Measurements from ENCODE around the gene MINDY2.

The MINDY2 gene

DNA sequence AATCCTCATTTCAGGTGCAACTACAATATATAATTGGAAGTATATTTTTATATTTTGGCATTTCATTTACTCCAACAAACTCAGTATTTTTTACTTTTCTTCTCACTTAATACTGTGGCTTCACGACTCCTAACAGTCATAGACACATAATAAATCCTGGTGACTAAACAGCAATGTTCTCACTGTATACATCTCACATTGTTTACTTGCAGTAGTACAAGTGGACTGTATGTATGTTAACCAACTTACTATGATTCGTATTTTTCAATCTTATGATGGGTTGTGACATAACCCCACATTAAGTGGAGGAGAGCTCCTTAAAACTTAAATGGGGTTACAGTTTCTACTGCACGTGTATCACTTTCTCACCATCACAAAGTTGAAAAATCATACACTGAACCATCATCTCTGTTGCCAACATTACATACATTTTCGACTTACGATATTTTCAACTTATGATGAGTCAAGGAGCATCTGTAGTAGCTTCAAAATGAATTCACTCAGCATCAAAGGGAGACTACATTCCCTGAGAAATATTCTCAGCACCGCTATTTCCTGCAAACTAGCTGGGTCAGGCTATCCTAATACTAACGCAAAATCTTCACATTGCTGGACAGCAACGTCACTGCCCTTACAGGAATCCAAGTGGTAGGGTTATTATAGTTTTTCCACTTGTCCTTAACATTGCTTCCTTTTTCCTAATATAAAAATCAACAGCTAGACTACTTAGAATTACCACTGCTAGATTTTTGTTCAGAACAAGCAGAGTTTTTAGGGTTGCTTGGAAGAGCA lies 28.9 kb upstream of the MINDY2 start:
- peak; percentile 92 for DNase-seq
- H3K36me3 ChIP-seq (replicated peaks) = no peaks in the 10 kb centered on the region
- H3K27me3 ChIP-seq (replicated peaks) = no peaks in the 10 kb centered on the region
- peak overlapping the region; percentile 70 for H3K27ac ChIP-seq
- TF ChIP-seq CTCF (IDR thresholded peaks at IDR 0.05; ENCODE audit: low read depth, low read length, missing control alignments) = no peak
- in situ Hi-C loops (cut with HindIII; ENCODE audit: low pct_ligation_motif_present, low sequenced_read_pairs) = no loop called here
- no peak overlapping the region for H3K4me3 ChIP-seq (ENCODE audit: low read depth, low read length)

- no peak for TF ChIP-seq CTCF (IDR thresholded peaks at IDR 0.05; ENCODE audit: low read depth, low read length, missing control alignments)
- peak overlapping the region; percentile 70 for H3K27ac ChIP-seq
Observed at GRCh38 chr15:58742819-58743502, 28.1 kb upstream of the MINDY2 start.

GRCh38 chr15:58746174-58746573 lies 24.9 kb upstream of the MINDY2 start:
- in situ Hi-C loops (cut with HindIII; ENCODE audit: low pct_ligation_motif_present, low sequenced_read_pairs) = no loop called here
- TF ChIP-seq CTCF (IDR thresholded peaks at IDR 0.05; ENCODE audit: low read depth, low read length, missing control alignments) = no peak
- Histone ChIP-seq H3K36me3 (replicated peaks) (no peaks in the 10 kb centered on the region), H3K4me3 (ENCODE audit: low read depth, low read length) (no peak overlapping the region), H3K27ac (no peak overlapping the region), H3K27me3 (replicated peaks) (no peaks in the 10 kb centered on the region)
- no peak for DNase-seq

More at GRCh38 chr15:58742819-58743502, 28.1 kb upstream of the MINDY2 start:
- in situ Hi-C loops (cut with HindIII; ENCODE audit: low pct_ligation_motif_present, low sequenced_read_pairs) = no loop called here
- Histone ChIP-seq H3K4me3 (ENCODE audit: low read depth, low read length) (no peak overlapping the region), H3K36me3 (replicated peaks) (no peaks in the 10 kb centered on the region), H3K27me3 (replicated peaks) (no peaks in the 10 kb centered on the region)
- no peak for DNase-seq

DNA sequence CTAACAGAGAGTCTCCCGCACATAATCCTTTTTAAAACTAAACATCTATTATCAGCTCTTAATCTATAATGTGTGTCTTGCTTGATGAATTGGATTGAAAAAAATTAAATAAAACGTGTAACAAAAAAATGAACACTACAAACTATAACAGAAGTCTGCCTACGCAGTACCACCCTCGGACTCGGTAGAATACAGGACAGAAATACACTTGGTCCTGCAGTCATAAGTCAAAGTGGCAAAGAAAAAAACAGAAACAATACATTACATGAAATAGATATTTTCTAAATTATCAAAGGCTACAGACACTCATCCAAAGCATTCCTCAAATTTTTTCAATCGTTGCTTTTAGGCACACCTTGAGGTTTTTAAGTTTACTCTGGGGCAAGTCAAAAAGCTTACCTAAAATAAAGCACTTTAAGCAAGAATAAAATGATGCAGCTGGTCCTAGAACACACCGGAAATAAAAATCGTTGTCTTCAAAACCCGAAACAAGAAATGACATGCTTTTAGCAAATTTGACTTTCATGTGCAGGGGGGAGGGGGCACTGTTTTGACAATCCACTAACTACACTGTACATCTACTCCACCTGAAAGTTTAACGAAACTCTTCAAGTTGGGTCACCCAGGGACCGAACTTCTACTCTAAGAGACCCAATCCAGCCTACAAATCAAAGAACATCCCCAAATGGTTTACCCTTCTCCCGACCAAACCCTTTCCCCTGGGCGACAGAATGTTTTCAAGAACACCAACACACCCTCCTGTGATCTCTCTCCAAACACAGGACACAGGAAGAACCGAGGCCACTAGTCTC lies 22.9 kb upstream of the MINDY2 start:
- Histone ChIP-seq H3K36me3 (replicated peaks) (no peaks in the 10 kb centered on the region), H3K27me3 (replicated peaks) (no peaks in the 10 kb centered on the region), H3K4me3 (ENCODE audit: low read depth, low read length) (peak overlapping the region; percentile 91), H3K27ac (peak overlapping the region; percentile 86)
- no peak for DNase-seq
- in situ Hi-C loops (cut with HindIII; ENCODE audit: low pct_ligation_motif_present, low sequenced_read_pairs) = no loop called here
- TF ChIP-seq CTCF (IDR thresholded peaks at IDR 0.05; ENCODE audit: low read depth, low read length, missing control alignments) = no peak

DNA sequence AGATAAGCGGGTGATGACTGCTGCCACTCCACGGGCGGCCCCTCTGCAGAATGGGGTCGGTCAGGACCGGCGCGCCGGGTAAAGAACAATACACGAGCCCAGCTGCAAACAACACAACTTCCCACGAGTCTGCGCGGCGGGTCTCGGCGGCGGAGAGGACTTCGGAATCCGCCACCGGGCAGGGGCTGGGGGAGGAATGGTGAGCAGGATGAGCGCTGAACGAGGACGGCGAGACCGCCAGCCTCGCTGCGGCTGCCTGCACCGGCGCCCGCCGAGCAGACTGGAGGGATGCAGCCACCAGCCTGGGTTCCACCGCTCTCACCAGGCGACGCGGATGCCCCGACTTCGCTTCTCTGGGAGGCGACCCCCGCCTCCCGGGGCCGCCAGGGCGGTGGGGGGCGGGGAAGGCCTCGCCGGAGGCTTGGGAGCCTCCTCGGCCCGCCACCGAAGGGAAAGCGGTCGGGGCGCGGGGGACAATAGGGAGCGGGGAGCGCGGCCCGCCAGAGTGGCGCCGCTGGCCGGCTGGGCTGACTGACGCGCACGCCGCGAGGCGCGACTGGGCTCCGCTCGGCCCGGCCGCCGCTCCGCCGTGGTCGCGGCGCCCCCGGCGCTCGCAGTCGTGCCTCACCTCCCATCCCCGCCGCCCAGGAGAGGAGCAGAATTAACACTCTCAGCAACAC lies 22.1 kb upstream of the MINDY2 start:
- in situ Hi-C loops (cut with HindIII; ENCODE audit: low pct_ligation_motif_present, low sequenced_read_pairs) = no loop called here
- DNase-seq = peak; percentile 35

More for the DNA sequence above, 22.1 kb upstream of the MINDY2 start:
- Histone ChIP-seq H3K27ac (peak overlapping the region; percentile 86), H3K4me3 (ENCODE audit: low read depth, low read length) (peak overlapping the region; percentile 91), H3K36me3 (replicated peaks) (no peaks in the 10 kb centered on the region), H3K27me3 (replicated peaks) (no peaks in the 10 kb centered on the region)
- TF ChIP-seq CTCF (IDR thresholded peaks at IDR 0.05; ENCODE audit: low read depth, low read length, missing control alignments) = no peak

All from brain microvascular endothelial cell (primary cell).